ENCODE results near the gene IRF1. TPM values are rescaled to one million over a fixed set of nuclear protein-coding genes. Genes with fewer than 3 reads are reported as not detected.
"Not testable (repeated sequence)": the region's sequence is repeated elsewhere in the genome, so short reads cannot be mapped to it uniquely, and the experiment has no call there.

IRF1 gene
- total RNA-seq, 1 donor: 655 TPM

DNA sequence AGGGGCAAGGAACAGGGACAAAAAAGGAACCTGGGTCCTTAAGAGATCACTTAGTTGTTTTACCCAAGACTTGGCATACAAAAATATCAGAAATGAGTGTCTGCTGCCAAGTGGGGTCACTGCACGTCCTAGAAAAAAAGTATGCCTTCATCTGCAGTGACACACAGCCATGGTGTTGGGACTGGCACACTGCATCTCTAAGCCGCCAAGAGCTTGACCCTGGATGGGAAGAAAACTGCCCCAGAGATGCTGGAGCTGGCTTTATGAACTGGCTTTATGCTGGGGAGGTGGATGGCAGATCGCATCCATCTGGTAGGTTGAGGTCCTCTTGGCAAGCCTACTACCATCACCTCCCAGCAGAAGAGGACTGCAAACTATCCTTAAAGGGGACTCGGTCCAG is 51.7 kb downstream of the IRF1 start:
- Histone ChIP-seq H3K27me3 (ENCODE audit: insufficient read depth, low read length) (no peaks in the 10 kb centered on the region), H3K4me3 (ENCODE audit: low read length) (no peak overlapping the region), H3K9me3 (ENCODE audit: low read depth, low read length) (no peaks in the 10 kb centered on the region), H3K4me1 (ENCODE audit: insufficient read depth, low read length) (peaks cover 93% of the 10 kb centered on the region)

DNA sequence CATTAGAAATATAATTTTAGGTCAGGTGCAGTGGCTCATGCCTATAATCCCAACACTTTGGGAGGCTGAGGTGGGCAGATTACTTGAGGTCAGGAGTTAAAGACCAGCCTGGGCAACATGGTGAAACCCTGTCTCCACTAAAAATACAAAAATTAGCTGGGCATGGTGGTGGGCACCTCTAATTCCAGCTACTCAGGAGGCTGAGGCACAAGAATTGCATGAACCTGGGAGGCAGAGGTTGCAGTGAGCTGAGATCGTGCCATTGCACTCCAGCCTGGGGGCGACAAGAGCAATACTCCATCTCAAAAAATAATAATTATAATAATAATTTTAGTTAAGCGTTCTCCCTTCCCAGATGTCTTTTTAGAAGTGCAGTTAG is 52.3 kb downstream of the IRF1 start:
- not testable (repeated sequence) for H3K9me3 ChIP-seq (ENCODE audit: low read depth, low read length); H3K27me3 ChIP-seq (ENCODE audit: insufficient read depth, low read length); H3K4me3 ChIP-seq (ENCODE audit: low read length)
- peaks cover 90% of the 10 kb centered on the region for H3K4me1 ChIP-seq (ENCODE audit: insufficient read depth, low read length)

DNA sequence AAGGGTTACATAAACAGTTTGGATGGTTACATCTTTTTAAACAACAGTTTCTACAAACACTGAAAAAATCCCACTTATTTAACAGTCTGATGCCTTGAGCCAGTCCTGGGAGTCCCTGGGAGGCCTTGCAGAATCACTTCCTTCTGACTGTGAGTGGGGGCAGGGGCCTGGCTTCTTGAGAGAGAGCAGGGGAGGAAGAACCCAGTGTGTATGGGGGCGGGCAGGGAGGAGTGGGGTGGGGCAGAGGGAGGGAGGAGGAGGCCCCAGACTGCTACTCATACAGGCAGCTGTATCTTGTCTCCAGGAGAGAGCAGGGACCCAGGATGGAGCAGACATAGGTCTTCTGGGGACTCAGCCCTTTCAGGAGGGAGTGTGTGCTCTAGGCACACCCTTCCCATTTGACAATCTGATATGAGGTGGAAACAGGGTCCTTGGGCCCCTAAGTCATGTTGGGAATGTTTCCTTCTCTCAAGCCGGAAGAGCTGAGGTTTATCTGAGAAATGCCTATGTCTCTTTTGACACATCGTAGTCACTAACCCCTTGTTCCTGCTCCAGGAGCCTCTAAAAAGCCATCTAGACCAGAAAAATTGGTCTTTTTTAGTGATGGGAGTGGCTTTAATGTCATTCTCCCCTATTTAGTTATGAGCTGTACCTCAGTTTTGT is 52.8 kb downstream of the IRF1 start:
- no peak overlapping the region for H3K4me3 ChIP-seq (ENCODE audit: low read length)

DNA sequence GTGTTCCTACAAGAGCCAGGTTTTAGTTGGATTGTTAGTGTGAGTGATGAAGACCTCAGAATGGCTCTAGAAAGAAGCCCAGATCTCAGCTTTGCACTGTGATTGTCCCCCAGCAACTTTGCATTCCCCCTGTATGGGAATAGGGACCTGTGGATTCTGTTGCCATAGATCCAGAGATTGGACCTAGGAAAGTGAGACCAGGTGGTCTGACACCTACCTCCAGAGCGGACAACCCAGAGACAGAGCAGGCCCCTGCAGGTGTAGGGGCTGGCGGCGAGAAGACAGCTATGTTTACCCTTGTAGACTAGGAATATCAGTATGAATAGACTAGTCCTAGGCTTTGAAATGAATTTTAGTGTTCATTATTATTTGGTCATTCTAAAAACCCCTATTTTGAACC is 53.6 kb downstream of the IRF1 start:
- H3K4me3 ChIP-seq (ENCODE audit: low read length): no peak overlapping the region
- no peaks in the 10 kb centered on the region for H3K9me3 ChIP-seq (ENCODE audit: low read depth, low read length)
- H3K27me3 ChIP-seq (ENCODE audit: insufficient read depth, low read length): no peaks in the 10 kb centered on the region
- peaks cover 90% of the 10 kb centered on the region for H3K4me1 ChIP-seq (ENCODE audit: insufficient read depth, low read length)

More for the DNA sequence above, 52.8 kb downstream of the IRF1 start:
- Histone ChIP-seq H3K27me3 (ENCODE audit: insufficient read depth, low read length) (no peaks in the 10 kb centered on the region), H3K9me3 (ENCODE audit: low read depth, low read length) (no peaks in the 10 kb centered on the region), H3K4me1 (ENCODE audit: insufficient read depth, low read length) (peaks cover 90% of the 10 kb centered on the region)

DNA sequence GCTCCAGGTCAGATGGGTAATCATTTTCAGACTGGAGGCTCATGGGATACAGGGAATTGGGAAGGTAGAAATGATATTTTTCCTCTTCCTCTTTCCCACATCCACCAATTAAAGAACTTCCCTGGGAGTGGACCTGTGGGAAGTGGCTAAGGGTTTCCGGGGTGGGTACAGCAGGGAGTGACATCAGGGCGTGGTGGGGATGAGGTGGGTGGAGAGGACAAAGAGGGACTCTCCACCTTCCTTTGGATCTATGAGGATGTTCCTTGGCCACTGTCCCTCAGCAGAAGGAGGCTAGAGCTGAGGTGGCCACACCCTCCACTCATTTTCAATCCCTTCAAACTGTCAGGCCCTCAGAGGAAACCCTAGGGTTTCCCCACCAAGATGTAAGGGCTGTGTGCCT is 54.7 kb downstream of the IRF1 start:
- H3K9me3 ChIP-seq (ENCODE audit: low read depth, low read length): no peaks in the 10 kb centered on the region
- peaks cover 91% of the 10 kb centered on the region for H3K4me1 ChIP-seq (ENCODE audit: insufficient read depth, low read length)
- no peaks in the 10 kb centered on the region for H3K27me3 ChIP-seq (ENCODE audit: insufficient read depth, low read length)
- no peak overlapping the region for H3K4me3 ChIP-seq (ENCODE audit: low read length)

DNA sequence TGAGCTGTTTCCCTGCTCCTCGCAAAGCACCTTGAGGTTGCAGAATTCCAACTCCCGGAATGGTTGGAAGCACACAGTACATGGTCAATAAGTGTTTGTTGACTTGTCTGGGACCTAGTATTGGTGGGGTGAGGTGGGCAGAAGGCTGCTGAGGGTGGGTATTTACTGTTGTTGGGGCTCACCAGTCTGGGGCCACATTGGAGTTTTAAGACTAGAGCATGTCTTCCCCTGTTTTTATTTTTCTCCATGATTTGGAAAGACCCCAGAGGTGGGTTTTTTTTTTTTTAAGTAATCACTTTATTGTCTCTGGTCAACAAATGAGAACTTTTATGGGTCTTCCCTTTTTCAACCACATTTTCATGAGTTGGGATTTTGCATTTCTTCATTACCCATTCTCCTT is 55.1 kb downstream of the IRF1 start:
- Histone ChIP-seq H3K4me1 (ENCODE audit: insufficient read depth, low read length) (peaks cover 96% of the 10 kb centered on the region), H3K4me3 (ENCODE audit: low read length) (no peak overlapping the region), H3K27me3 (ENCODE audit: insufficient read depth, low read length) (no peaks in the 10 kb centered on the region), H3K9me3 (ENCODE audit: low read depth, low read length) (no peaks in the 10 kb centered on the region)

DNA sequence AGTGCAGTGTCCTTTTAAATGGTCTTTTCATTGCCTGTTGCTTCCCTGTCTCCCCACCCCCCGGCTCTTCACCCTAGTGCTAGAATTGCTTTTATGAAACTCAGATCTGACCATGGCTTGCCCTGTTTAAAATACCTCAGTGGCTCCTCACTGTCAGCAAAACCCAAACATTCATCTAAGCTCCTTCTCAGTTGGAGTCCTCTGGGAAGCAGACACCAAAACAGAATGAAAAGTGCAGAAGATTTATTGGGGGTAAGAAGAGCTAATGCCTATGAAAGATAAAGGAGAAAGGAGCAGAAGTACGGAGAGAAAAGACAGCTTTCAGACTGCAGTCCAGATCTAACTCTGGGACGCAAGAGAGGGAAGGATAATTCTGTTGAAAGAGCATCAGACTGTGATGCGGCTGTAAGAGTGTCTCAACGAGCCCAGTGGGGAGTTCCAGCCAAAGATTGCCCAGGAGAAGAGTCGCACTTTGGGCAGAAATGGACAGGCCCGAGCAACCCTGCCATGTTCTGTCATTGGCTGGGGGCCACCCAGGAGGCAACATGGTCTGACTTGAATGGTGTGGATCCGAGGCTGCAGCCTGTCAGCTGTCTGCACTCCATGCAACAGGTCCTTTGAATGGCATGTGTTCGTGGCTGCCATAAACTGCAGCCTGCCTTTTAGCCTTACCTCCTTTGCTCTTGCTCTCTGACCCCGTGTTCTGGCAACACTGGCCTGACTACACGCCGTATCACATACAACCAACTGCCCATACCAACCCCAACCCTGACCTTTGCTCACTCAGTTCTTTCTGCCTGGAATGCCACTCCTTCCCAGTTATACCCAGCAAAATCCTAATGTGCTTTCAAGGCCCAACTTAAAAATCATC is 55.9 kb downstream of the IRF1 start:
- peaks cover 96% of the 10 kb centered on the region for H3K4me1 ChIP-seq (ENCODE audit: insufficient read depth, low read length)
- H3K4me3 ChIP-seq (ENCODE audit: low read length): no peak overlapping the region
- H3K27me3 ChIP-seq (ENCODE audit: insufficient read depth, low read length): no peaks in the 10 kb centered on the region
- no peaks in the 10 kb centered on the region for H3K9me3 ChIP-seq (ENCODE audit: low read depth, low read length)

DNA sequence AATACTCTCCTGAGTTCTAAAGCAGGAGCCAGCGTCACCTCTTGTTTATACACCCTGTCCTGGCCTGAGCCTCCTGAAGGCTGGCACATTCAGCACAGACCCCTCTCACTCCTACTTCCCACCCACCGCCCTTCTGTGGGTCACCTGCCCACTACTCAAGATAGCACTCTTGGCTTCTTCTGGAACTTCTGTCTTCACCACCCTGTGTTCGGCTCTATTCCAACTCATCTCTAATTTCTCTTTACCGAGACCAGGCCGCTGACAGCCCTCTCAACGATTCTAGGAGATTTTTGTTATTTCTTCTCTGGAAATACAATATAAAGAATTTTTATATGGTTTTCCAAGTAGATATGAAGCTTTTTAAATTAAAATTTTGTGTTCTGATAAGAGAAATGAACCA is 57.4 kb downstream of the IRF1 start:
- H3K9me3 ChIP-seq (ENCODE audit: low read depth, low read length): no peaks in the 10 kb centered on the region
- H3K27me3 ChIP-seq (ENCODE audit: insufficient read depth, low read length): no peaks in the 10 kb centered on the region
- peaks cover 96% of the 10 kb centered on the region for H3K4me1 ChIP-seq (ENCODE audit: insufficient read depth, low read length)
- H3K4me3 ChIP-seq (ENCODE audit: low read length): no peak overlapping the region

DNA sequence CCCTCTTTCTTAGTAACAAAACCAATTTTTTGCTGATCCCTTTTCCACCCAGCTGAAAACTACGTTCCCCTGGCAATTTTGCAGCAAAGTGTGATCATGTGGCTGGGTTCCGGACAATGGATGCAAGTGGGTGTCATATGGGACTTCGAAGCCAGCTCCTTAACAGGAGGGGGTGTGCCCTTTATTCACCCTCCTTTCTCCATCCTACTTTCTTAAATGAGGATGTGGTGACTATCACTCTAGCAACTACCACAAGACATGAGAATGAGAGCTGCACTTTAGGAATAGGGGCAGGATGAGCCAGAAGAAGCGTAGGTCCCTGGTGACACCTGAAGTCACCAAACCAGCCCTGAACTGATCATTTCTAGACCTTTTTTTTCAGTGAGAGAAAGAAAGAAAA is 58.9 kb downstream of the IRF1 start:
- Histone ChIP-seq H3K9me3 (ENCODE audit: low read depth, low read length) (no peaks in the 10 kb centered on the region), H3K27me3 (ENCODE audit: insufficient read depth, low read length) (no peaks in the 10 kb centered on the region), H3K4me1 (ENCODE audit: insufficient read depth, low read length) (peaks cover 96% of the 10 kb centered on the region), H3K4me3 (ENCODE audit: low read length) (no peak overlapping the region)

Other genes starting within 250 kb of the IRF1 start
- gene PDLIM4, start 233.1 kb downstream of the IRF1 start, total RNA-seq: not detected
- 2.2 TPM for gene SLC22A4, start 196.4 kb downstream of the IRF1 start, total RNA-seq
- 2.2 TPM for gene SLC22A5, start 121.1 kb downstream of the IRF1 start, total RNA-seq
- not detected for gene IL5, start 52.7 kb upstream of the IRF1 start, total RNA-seq
- 17.0 TPM for gene RAD50, start 66.2 kb upstream of the IRF1 start, total RNA-seq
- 0.31 TPM for gene IL13, start 167.4 kb upstream of the IRF1 start, total RNA-seq
- not detected for gene IL4, start 183.2 kb upstream of the IRF1 start, total RNA-seq
- gene KIF3A, start 246.8 kb upstream of the IRF1 start, total RNA-seq: 5.6 TPM